ENCODE results near the gene HEXD.

HEXD gene

GRCh38 chr17:82388223-82388921, 29.8 kb upstream of the HEXD start:
- Histone ChIP-seq H4K8ac (ENCODE audit: low read depth, low read length) (no peak overlapping the region), H2BK15ac (replicated peaks; ENCODE audit: low read depth) (no peak overlapping the region), H3K27ac (ENCODE audit: low read depth, low read length) (no peak overlapping the region), H4K5ac (ENCODE audit: low read length) (no peak overlapping the region), H2AK5ac (ENCODE audit: low read length) (no peak overlapping the region), H3K23ac (ENCODE audit: low read length) (no peak overlapping the region), H3K4me2 (ENCODE audit: low read length) (no peak overlapping the region), H3K4me1 (ENCODE audit: control insufficient read depth, low read depth, low read length) (no peaks in the 10 kb centered on the region), H3K4ac (ENCODE audit: low read depth, low read length) (no peak overlapping the region), H3K56ac (ENCODE audit: low read length) (no peak overlapping the region), H2BK5ac (ENCODE audit: low read length) (no peak overlapping the region), H3K79me1 (ENCODE audit: low read length) (no peaks in the 10 kb centered on the region), H2BK120ac (ENCODE audit: low read depth, low read length) (no peak overlapping the region), H3K9ac (ENCODE audit: low read length) (no peak overlapping the region), H3K18ac (ENCODE audit: low read length) (no peak overlapping the region), H3K36me3 (ENCODE audit: control insufficient read depth, insufficient read depth, low read length) (no peaks in the 10 kb centered on the region), H3K4me3 (ENCODE audit: low read length) (no peak overlapping the region), H3K27me3 (ENCODE audit: insufficient read depth, low read length, poor library complexity) (no peaks in the 10 kb centered on the region), H3K79me2 (ENCODE audit: control insufficient read depth, insufficient read depth, low read length) (no peaks in the 10 kb centered on the region)
- WGBS (ENCODE audit: extremely low coverage, insufficient coverage, low lambda C conversion rate) = no CpG with 5 or more reads among the region's 34 CpGs
- DNase-seq = peak; percentile 5

DNA sequence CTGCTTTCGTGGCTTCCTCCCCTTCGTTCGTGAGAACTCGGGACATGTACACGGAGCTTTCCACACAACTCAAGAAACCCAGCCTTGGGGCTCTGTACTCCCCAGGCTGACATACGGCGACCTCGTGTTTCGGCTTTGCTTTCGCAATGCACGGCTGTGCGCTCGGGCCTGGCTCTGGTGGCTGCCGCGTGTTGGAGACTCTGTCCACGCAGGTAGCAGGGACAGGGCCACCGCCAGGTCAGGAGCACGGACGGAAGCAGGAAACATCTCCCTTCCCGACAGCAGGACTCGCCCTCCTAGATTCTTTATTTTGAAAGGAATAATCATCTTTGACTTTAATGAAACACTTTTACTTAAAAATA, 29.2 kb upstream of the HEXD start:
- H3K4ac ChIP-seq (ENCODE audit: low read depth, low read length) = no peak overlapping the region
- no peak overlapping the region for H2BK15ac ChIP-seq (replicated peaks; ENCODE audit: low read depth)
- no peak overlapping the region for H3K4me2 ChIP-seq (ENCODE audit: low read length)
- H4K8ac ChIP-seq (ENCODE audit: low read depth, low read length) = no peak overlapping the region
- no peak overlapping the region for H3K56ac ChIP-seq (ENCODE audit: low read length)
- no peaks in the 10 kb centered on the region for H3K79me1 ChIP-seq (ENCODE audit: low read length)
- H3K9ac ChIP-seq (ENCODE audit: low read length) = no peak overlapping the region
- no peak overlapping the region for H2AK5ac ChIP-seq (ENCODE audit: low read length)
- no peak overlapping the region for H3K23ac ChIP-seq (ENCODE audit: low read length)
- no peak overlapping the region for H3K4me3 ChIP-seq (ENCODE audit: low read length)
- H4K5ac ChIP-seq (ENCODE audit: low read length) = no peak overlapping the region
- no peak overlapping the region for H3K18ac ChIP-seq (ENCODE audit: low read length)
- no peak overlapping the region for H3K27ac ChIP-seq (ENCODE audit: low read depth, low read length)
- no peaks in the 10 kb centered on the region for H3K79me2 ChIP-seq (ENCODE audit: control insufficient read depth, insufficient read depth, low read length)
- no peaks in the 10 kb centered on the region for H3K36me3 ChIP-seq (ENCODE audit: control insufficient read depth, insufficient read depth, low read length)
- no peaks in the 10 kb centered on the region for H3K4me1 ChIP-seq (ENCODE audit: control insufficient read depth, low read depth, low read length)
- H3K27me3 ChIP-seq (ENCODE audit: insufficient read depth, low read length, poor library complexity) = no peaks in the 10 kb centered on the region
- H2BK120ac ChIP-seq (ENCODE audit: low read depth, low read length) = no peak overlapping the region
- WGBS (ENCODE audit: extremely low coverage, insufficient coverage, low lambda C conversion rate) = no CpG with 5 or more reads among the region's 21 CpGs
- H2BK5ac ChIP-seq (ENCODE audit: low read length) = no peak overlapping the region
- no peak for DNase-seq

DNA sequence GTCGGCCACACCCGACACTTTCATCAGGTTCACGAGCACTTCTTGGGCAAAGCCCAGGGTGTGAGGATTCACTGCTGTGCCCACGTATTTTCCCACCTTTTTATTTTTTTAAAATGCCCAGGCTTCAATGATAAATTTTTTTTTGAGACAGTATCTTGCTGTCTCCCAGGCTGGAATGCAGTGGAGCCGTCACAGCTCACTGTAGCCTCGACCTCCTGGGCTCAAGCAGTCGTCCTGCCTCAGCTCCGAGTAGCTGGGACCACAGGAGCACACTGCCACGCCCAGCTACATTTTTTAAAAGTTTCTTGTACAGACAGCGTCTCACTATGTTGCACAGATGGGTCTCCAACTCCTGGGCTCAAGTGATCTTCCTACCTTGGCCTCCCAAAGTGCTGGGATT, 28.8 kb upstream of the HEXD start:
- H3K36me3 ChIP-seq (ENCODE audit: control insufficient read depth, insufficient read depth, low read length) = no peaks in the 10 kb centered on the region
- no peak for DNase-seq
- no peak overlapping the region for H3K27ac ChIP-seq (ENCODE audit: low read depth, low read length)
- no peak overlapping the region for H2BK5ac ChIP-seq (ENCODE audit: low read length)
- no peaks in the 10 kb centered on the region for H3K27me3 ChIP-seq (ENCODE audit: insufficient read depth, low read length, poor library complexity)
- H3K4me3 ChIP-seq (ENCODE audit: low read length) = no peak overlapping the region
- no peaks in the 10 kb centered on the region for H3K4me1 ChIP-seq (ENCODE audit: control insufficient read depth, low read depth, low read length)
- no peak overlapping the region for H2AK5ac ChIP-seq (ENCODE audit: low read length)
- H3K9ac ChIP-seq (ENCODE audit: low read length) = no peak overlapping the region
- H3K79me1 ChIP-seq (ENCODE audit: low read length) = no peaks in the 10 kb centered on the region
- no peak overlapping the region for H3K23ac ChIP-seq (ENCODE audit: low read length)
- no peak overlapping the region for H3K56ac ChIP-seq (ENCODE audit: low read length)
- no peak overlapping the region for H4K8ac ChIP-seq (ENCODE audit: low read depth, low read length)
- H2BK120ac ChIP-seq (ENCODE audit: low read depth, low read length) = no peak overlapping the region
- no peak overlapping the region for H3K4me2 ChIP-seq (ENCODE audit: low read length)
- H3K18ac ChIP-seq (ENCODE audit: low read length) = no peak overlapping the region
- H3K79me2 ChIP-seq (ENCODE audit: control insufficient read depth, insufficient read depth, low read length) = no peaks in the 10 kb centered on the region
- H2BK15ac ChIP-seq (replicated peaks; ENCODE audit: low read depth) = no peak overlapping the region
- no peak overlapping the region for H3K4ac ChIP-seq (ENCODE audit: low read depth, low read length)
- no CpG with 5 or more reads among the region's 10 CpGs for WGBS (ENCODE audit: extremely low coverage, insufficient coverage, low lambda C conversion rate)
- H4K5ac ChIP-seq (ENCODE audit: low read length) = no peak overlapping the region

GRCh38 chr17:82390015-82390859, 27.9 kb upstream of the HEXD start:
- DNase-seq = no peak
- H2BK15ac ChIP-seq (replicated peaks; ENCODE audit: low read depth) = no peak overlapping the region
- 100% methylated on average over 3 of the region's 34 CpGs for WGBS (ENCODE audit: extremely low coverage, insufficient coverage, low lambda C conversion rate)
- no peak overlapping the region for H4K8ac ChIP-seq (ENCODE audit: low read depth, low read length)
- no peak overlapping the region for H3K27ac ChIP-seq (ENCODE audit: low read depth, low read length)
- no peak overlapping the region for H3K23ac ChIP-seq (ENCODE audit: low read length)
- H3K4ac ChIP-seq (ENCODE audit: low read depth, low read length) = no peak overlapping the region
- no peak overlapping the region for H3K4me2 ChIP-seq (ENCODE audit: low read length)
- H3K18ac ChIP-seq (ENCODE audit: low read length) = no peak overlapping the region
- H3K27me3 ChIP-seq (ENCODE audit: insufficient read depth, low read length, poor library complexity) = no peaks in the 10 kb centered on the region
- H3K79me1 ChIP-seq (ENCODE audit: low read length) = no peaks in the 10 kb centered on the region
- H3K79me2 ChIP-seq (ENCODE audit: control insufficient read depth, insufficient read depth, low read length) = no peaks in the 10 kb centered on the region
- H2BK120ac ChIP-seq (ENCODE audit: low read depth, low read length) = no peak overlapping the region
- H3K4me1 ChIP-seq (ENCODE audit: control insufficient read depth, low read depth, low read length) = no peaks in the 10 kb centered on the region
- H3K4me3 ChIP-seq (ENCODE audit: low read length) = no peak overlapping the region
- no peak overlapping the region for H2AK5ac ChIP-seq (ENCODE audit: low read length)
- no peak overlapping the region for H3K9ac ChIP-seq (ENCODE audit: low read length)
- no peaks in the 10 kb centered on the region for H3K36me3 ChIP-seq (ENCODE audit: control insufficient read depth, insufficient read depth, low read length)
- no peak overlapping the region for H4K5ac ChIP-seq (ENCODE audit: low read length)
- no peak overlapping the region for H3K56ac ChIP-seq (ENCODE audit: low read length)
- H2BK5ac ChIP-seq (ENCODE audit: low read length) = no peak overlapping the region

DNA sequence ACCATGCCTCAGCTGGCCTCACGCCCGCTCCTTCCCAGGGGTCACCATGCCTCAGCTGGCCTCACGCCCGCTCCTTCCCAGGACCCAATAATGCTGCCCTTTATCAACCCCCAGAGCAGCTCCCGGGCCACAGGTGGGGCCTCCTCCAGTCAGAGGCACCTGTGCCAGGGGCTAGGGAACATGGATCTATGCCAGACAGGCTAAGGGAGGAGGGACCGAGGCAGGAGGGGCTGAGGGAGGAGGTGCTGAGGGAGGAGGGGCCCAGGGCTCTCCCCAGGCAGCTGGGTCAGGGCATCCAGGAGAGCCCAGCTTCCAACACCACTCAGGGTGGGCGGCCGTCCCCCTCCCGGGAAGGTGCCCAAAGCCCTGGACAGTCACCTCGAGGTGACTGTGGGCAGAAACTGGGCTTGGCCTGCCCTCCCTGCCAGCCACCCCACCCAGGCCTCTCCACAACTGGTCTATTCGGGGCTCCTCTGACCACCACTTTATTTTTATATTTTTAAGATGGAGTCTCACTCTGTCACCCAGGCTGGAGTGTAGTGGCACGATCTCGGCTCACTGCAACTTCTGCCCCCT, 27.2 kb upstream of the HEXD start:
- Histone ChIP-seq H4K8ac (ENCODE audit: low read depth, low read length) (no peak overlapping the region), H4K5ac (ENCODE audit: low read length) (no peak overlapping the region), H3K27ac (ENCODE audit: low read depth, low read length) (no peak overlapping the region), H3K4me3 (ENCODE audit: low read length) (no peak overlapping the region), H3K79me2 (ENCODE audit: control insufficient read depth, insufficient read depth, low read length) (no peaks in the 10 kb centered on the region), H3K4me2 (ENCODE audit: low read length) (no peak overlapping the region), H2AK5ac (ENCODE audit: low read length) (no peak overlapping the region), H2BK120ac (ENCODE audit: low read depth, low read length) (no peak overlapping the region), H3K18ac (ENCODE audit: low read length) (no peak overlapping the region), H3K79me1 (ENCODE audit: low read length) (no peaks in the 10 kb centered on the region), H3K27me3 (ENCODE audit: insufficient read depth, low read length, poor library complexity) (no peaks in the 10 kb centered on the region), H3K36me3 (ENCODE audit: control insufficient read depth, insufficient read depth, low read length) (no peaks in the 10 kb centered on the region), H3K9ac (ENCODE audit: low read length) (no peak overlapping the region), H3K23ac (ENCODE audit: low read length) (no peak overlapping the region), H3K4me1 (ENCODE audit: control insufficient read depth, low read depth, low read length) (no peaks in the 10 kb centered on the region), H3K56ac (ENCODE audit: low read length) (no peak overlapping the region), H2BK5ac (ENCODE audit: low read length) (no peak overlapping the region), H2BK15ac (replicated peaks; ENCODE audit: low read depth) (no peak overlapping the region), H3K4ac (ENCODE audit: low read depth, low read length) (no peak overlapping the region)
- WGBS (ENCODE audit: extremely low coverage, insufficient coverage, low lambda C conversion rate) = no CpG with 5 or more reads among the region's 13 CpGs
- DNase-seq = no peak

Data from mesendoderm (in vitro differentiated cells).